ENCODE results near the gene PHRF1. TPM values are rescaled to one million over a fixed set of nuclear protein-coding genes. Genes with fewer than 3 reads are reported as not detected.

Gene PHRF1
- total RNA-seq, 1 experiment from 2014 or later: 45.5 TPM

DNA sequence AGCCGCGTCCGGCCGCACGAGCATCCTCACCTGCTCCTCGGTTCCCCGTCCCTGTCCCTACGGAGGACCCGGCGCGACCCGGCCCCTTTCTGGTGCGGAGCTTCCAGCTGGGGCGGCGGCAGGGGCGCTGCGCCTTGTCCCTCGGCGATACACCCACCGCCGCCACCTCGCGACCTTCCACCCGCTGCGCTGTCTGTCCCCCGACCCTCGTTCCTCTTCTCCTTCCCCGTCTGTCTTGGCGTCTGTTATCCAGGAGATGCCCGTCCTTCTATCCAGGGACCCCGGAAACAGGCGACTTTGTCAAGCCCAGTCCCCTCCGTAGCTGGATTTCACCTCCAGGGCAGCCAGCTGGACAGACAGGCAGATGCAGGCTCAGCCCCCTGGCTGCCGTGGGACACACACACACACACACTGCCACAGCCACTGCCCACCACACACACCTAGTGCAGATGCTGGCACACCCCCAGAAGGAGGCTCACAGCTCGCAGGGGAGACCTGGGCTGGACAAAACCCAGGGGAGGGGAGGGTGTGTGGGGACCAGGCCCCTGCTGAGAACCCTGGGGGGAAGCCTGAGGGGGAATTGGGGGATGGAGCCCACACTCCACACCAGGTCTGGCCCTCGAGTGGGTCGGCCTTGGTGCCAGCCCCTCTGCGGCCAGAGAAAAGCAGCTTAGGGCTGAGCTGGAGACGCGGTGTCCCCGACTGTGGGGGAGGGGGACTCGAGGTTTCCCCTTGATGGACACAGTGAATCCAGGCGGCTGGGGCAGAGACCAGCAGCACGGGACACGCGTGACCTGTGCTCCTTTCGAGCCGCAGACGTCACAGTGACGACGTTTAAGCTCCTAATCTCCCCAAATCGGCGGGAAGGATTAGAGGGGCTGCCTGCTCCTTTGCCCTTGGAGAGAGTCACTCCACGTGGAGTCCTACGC lies 61.6 kb downstream of the PHRF1 start (continued):
- TF ChIP-seq, protein P1, sequence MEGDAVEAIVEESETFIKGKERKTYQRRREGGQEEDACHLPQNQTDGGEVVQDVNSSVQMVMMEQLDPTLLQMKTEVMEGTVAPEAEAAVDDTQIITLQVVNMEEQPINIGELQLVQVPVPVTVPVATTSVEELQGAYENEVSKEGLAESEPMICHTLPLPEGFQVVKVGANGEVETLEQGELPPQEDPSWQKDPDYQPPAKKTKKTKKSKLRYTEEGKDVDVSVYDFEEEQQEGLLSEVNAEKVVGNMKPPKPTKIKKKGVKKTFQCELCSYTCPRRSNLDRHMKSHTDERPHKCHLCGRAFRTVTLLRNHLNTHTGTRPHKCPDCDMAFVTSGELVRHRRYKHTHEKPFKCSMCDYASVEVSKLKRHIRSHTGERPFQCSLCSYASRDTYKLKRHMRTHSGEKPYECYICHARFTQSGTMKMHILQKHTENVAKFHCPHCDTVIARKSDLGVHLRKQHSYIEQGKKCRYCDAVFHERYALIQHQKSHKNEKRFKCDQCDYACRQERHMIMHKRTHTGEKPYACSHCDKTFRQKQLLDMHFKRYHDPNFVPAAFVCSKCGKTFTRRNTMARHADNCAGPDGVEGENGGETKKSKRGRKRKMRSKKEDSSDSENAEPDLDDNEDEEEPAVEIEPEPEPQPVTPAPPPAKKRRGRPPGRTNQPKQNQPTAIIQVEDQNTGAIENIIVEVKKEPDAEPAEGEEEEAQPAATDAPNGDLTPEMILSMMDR (IDR thresholded peaks at IDR 0.05 in 2 of 3, conservative IDR thresholded peaks at IDR 0.05 in 1 of 3; ENCODE audit: borderline replicate concordance in 1 of 3, insufficient read depth in 1 of 3, low read depth in 2 of 3, low read length in 2 of 3): no peak
- TF ChIP-seq POLR2AphosphoS5 (IDR thresholded peaks at IDR 0.05; ENCODE audit: low read depth, low read length) (no peak), EZH2phosphoT487 (IDR thresholded peaks at IDR 0.05; ENCODE audit: borderline replicate concordance) (no peak)

DNA sequence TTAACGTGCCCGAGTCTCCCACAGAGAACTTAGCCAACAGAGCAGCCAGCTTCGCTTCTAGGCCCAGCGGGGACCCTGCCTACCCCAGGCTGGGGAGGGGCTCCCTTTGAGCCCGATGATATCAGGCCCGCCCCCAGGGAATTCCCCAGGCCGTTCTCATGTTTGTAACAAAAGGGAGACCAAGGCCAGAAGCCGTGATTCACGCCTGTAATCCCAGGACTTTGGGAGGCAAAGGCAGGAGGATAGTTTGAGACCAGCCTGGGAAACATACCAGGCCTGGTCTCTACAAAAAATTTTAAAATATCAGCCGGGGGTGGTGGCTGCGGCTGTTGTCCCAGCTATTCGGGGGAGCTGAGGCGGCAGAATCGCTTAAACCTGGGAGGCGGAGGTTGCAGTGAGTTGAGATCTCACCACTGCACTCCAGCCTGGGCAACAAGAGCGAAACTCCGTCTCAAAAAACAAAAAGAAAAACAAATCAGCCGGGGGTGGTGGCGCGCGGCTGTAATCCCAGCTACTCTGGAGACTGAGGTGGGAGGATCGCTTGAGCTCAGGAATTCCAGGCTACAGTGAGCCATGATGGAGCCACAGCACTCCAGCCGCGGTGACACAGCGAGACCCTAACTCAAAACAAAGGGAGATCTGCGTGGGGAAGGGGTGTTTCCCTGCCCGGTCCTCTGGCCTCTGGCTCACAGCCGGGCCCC lies 62.5 kb downstream of the PHRF1 start:
- no peak overlapping the region for H3K4me3 ChIP-seq (replicated peaks in 1 of 2; ENCODE audit: low read depth in 1 of 2, low read length in 2 of 2)
- no peaks in the 10 kb centered on the region for H3K79me2 ChIP-seq (ENCODE audit: insufficient read depth, low read length)
- no peaks in the 10 kb centered on the region for H3K9me3 ChIP-seq (ENCODE audit: control insufficient read depth in 1 of 2, insufficient read depth in 1 of 2, low read depth in 1 of 2, low read length in 2 of 2)
- no peaks in the 10 kb centered on the region for H4K20me1 ChIP-seq (ENCODE audit: insufficient read depth)
- no peak for DNase-seq (ENCODE audit: low read depth, low spot score)
- no peaks in the 10 kb centered on the region; a peak in 1 of 4 replicates for H3K36me3 ChIP-seq (ENCODE audit: control insufficient read depth in 1 of 2, insufficient read depth in 2 of 2, low read length in 2 of 2)
- no TSS peak for BruUV-seq (replicated peaks)
- H3K9me2 ChIP-seq (ENCODE audit: insufficient read depth): no peaks in the 10 kb centered on the region
- ATAC-seq: no peak
- no peak overlapping the region for H3K4me2 ChIP-seq (ENCODE audit: low read length)
- intact Hi-C loops (cut with micrococcal nuclease): no loop called here
- H3K27ac ChIP-seq (ENCODE audit: low read depth, low read length): no peak overlapping the region
- H3K27me3 ChIP-seq (ENCODE audit: insufficient read depth, low read length): no peaks in the 10 kb centered on the region
- no peak overlapping the region for H3K9ac ChIP-seq (ENCODE audit: low read length)
- CTCF ChIA-PET: no interaction called here
- H2AFZ ChIP-seq (ENCODE audit: low read depth, low read length, poor library complexity, severe bottlenecking): no peak overlapping the region
- RAD21 ChIA-PET (ENCODE audit: low non-redundant PET in 1 of 2, low total read pairs in 2 of 2, uncharacterized antibody in 2 of 2, unreplicated experiment in 2 of 2): no interaction called here
- POLR2A ChIA-PET: no interaction called here
- TF ChIP-seq, protein P2, sequence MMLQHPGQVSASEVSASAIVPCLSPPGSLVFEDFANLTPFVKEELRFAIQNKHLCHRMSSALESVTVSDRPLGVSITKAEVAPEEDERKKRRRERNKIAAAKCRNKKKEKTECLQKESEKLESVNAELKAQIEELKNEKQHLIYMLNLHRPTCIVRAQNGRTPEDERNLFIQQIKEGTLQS (IDR thresholded peaks at IDR 0.05): no peak
- no peaks in the 10 kb centered on the region for H3K4me1 ChIP-seq (ENCODE audit: control insufficient read depth in 1 of 2, insufficient read depth in 2 of 2, low read length in 2 of 2)

All from HCT116 (cell line).